Measurements from ENCODE around the gene BRI3. TPM values are rescaled to one million over a fixed set of nuclear protein-coding genes. Genes with fewer than 3 reads are reported as not detected.

Gene BRI3
- polyA plus RNA-seq, 1 donor (not counting 4 experiments of a cell fraction or from before 2014, with no cell fraction given): 121 TPM

DNA sequence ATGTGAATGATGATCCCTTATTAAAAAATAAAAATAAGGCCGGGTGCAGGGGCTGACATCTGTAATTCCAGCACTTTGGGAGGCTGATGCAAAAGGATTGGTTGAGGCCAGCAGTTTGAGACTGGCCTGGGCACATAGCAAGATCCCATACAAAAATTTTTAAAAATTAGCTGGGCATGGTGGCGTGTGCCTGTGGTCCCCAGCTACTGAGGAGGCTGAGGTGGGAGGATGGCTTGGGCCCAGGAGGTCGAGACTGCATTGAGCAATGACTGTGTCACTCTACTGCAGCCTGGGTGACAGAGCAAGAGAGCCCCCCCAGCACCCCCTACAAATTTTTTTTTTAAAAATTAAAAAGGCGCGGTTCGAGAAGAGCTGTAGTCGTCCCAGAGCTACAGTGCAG is 1.2 kb upstream of the BRI3 start:
- dilution Hi-C loops (cut with MboI; ENCODE audit: extremely low pct_ligation_motif_present, low sequenced_read_pairs): no loop called here

DNA sequence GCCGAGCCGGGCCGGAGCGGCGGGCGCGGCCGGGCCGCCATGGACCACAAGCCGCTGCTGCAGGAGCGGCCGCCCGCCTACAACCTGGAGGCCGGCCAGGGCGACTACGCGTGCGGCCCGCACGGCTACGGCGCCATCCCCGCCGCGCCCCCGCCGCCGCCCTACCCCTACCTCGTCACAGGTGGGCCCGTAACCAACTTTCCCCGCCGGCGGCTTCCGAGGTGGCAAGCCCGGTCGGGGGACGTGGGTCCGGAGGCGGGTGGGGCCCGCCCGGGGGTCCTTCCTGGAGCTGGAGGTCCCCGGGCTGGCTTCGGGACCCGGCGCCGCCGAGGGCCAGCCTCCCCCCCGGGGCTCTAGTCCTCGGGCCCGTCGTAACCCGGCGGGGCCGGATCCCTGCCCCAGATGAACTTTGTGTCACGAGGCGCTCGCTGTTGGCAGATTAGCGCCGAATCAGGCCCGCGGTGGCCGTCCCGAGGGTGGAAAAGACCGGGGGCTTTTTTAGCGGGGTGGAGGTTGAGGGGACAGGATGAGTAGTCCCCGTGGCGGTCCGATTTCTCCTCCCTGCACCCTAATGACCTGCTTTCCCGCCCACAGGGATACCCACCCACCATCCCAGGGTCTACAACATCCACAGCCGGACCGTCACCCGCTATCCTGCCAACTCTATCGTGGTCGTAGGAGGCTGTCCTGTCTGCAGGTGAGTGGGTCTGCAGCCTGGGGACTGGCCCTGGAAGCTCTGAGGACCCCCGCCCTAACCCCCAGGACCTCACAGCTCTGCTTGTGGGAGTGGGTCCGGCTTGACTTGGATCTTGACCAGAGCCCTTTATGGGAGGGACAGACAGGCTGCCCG is 496 bp downstream of the BRI3 start:
- no peak for FAIRE-seq

More for the DNA sequence above, 1.2 kb upstream of the BRI3 start:
- no peaks in the 10 kb centered on the region for H4K20me1 ChIP-seq (ENCODE audit: control insufficient read depth, extremely low read depth, insufficient read depth, low read length)
- peaks cover 23% of the 10 kb centered on the region for H3K4me1 ChIP-seq (ENCODE audit: control insufficient read depth, extremely low read depth, insufficient read depth, low read length)
- H3K9me1 ChIP-seq (ENCODE audit: control insufficient read depth, extremely low read depth, insufficient read depth, low read length): peaks cover under 1% of the 10 kb centered on the region
- FAIRE-seq (no peak), DNase-seq (ENCODE audit: low read depth, low spot score) (no peak)
- no peaks in the 10 kb centered on the region for H3K9me3 ChIP-seq (ENCODE audit: control insufficient read depth, low read depth, low read length)
- H3K4me3 ChIP-seq (ENCODE audit: control insufficient read depth in 2 of 3, extremely low read depth in 1 of 3, insufficient read depth in 2 of 3, low read depth in 1 of 3, low read length in 3 of 3): no peak overlapping the region
- no peaks in the 10 kb centered on the region for H3K27me3 ChIP-seq (ENCODE audit: control insufficient read depth, extremely low read depth, insufficient read depth, low read length)
- H3K79me2 ChIP-seq (ENCODE audit: control insufficient read depth, insufficient read depth, low read length): peaks cover 28% of the 10 kb centered on the region
- H3K36me3 ChIP-seq (ENCODE audit: control insufficient read depth in 2 of 2, extremely low read depth in 1 of 2, insufficient read depth in 2 of 2, low read length in 2 of 2): peaks cover 4 to 12% of the 10 kb centered on the region in 2 experiments
- H3K9ac ChIP-seq (ENCODE audit: control insufficient read depth, extremely low read depth, insufficient read depth, low read length): peak overlapping the region; percentile 61
- H3K4me2 ChIP-seq (ENCODE audit: control insufficient read depth, extremely low read depth, insufficient read depth, low read depth, low read length): peak overlapping the region; percentile 93
- no peak overlapping the region for H2AFZ ChIP-seq (ENCODE audit: control insufficient read depth, low read length)
- TF ChIP-seq, protein P1, sequence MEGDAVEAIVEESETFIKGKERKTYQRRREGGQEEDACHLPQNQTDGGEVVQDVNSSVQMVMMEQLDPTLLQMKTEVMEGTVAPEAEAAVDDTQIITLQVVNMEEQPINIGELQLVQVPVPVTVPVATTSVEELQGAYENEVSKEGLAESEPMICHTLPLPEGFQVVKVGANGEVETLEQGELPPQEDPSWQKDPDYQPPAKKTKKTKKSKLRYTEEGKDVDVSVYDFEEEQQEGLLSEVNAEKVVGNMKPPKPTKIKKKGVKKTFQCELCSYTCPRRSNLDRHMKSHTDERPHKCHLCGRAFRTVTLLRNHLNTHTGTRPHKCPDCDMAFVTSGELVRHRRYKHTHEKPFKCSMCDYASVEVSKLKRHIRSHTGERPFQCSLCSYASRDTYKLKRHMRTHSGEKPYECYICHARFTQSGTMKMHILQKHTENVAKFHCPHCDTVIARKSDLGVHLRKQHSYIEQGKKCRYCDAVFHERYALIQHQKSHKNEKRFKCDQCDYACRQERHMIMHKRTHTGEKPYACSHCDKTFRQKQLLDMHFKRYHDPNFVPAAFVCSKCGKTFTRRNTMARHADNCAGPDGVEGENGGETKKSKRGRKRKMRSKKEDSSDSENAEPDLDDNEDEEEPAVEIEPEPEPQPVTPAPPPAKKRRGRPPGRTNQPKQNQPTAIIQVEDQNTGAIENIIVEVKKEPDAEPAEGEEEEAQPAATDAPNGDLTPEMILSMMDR (optimal IDR thresholded peaks at IDR 0.05 in 1 of 3, IDR thresholded peaks at IDR 0.05 in 1 of 3, conservative IDR thresholded peaks at IDR 0.05 in 1 of 3; ENCODE audit: extremely low read depth in 1 of 3, insufficient read depth in 2 of 3, low read length in 3 of 3): no peak
- TF ChIP-seq EZH2 (IDR thresholded peaks at IDR 0.05; ENCODE audit: low read length): no peak
- H3K27ac ChIP-seq (ENCODE audit: control insufficient read depth, insufficient read depth, low read length): peak overlapping the region; percentile 40

More for the DNA sequence above, 496 bp downstream of the BRI3 start:
- peak overlapping the region; percentile 67 to 89 (median 77) for H3K4me3 ChIP-seq (ENCODE audit: control insufficient read depth in 2 of 3, extremely low read depth in 1 of 3, insufficient read depth in 2 of 3, low read depth in 1 of 3, low read length in 3 of 3)
- H3K9me1 ChIP-seq (ENCODE audit: control insufficient read depth, extremely low read depth, insufficient read depth, low read length): peaks cover 2% of the 10 kb centered on the region
- H2AFZ ChIP-seq (ENCODE audit: control insufficient read depth, low read length): no peak overlapping the region
- peak overlapping the region; percentile 96 for H3K4me2 ChIP-seq (ENCODE audit: control insufficient read depth, extremely low read depth, insufficient read depth, low read depth, low read length)
- DNase-seq (ENCODE audit: low read depth, low spot score): no peak
- peak overlapping the region; percentile 78 for H3K9ac ChIP-seq (ENCODE audit: control insufficient read depth, extremely low read depth, insufficient read depth, low read length)
- H3K27ac ChIP-seq (ENCODE audit: control insufficient read depth, insufficient read depth, low read length): peak overlapping the region; percentile 78
- H3K4me1 ChIP-seq (ENCODE audit: control insufficient read depth, extremely low read depth, insufficient read depth, low read length): peaks cover 40% of the 10 kb centered on the region
- no peaks in the 10 kb centered on the region for H3K9me3 ChIP-seq (ENCODE audit: control insufficient read depth, low read depth, low read length)
- H3K27me3 ChIP-seq (ENCODE audit: control insufficient read depth, extremely low read depth, insufficient read depth, low read length): no peaks in the 10 kb centered on the region
- H3K79me2 ChIP-seq (ENCODE audit: control insufficient read depth, insufficient read depth, low read length): peaks cover 37% of the 10 kb centered on the region
- no peaks in the 10 kb centered on the region for H4K20me1 ChIP-seq (ENCODE audit: control insufficient read depth, extremely low read depth, insufficient read depth, low read length)
- peaks cover 4 to 12% of the 10 kb centered on the region in 2 experiments for H3K36me3 ChIP-seq (ENCODE audit: control insufficient read depth in 2 of 2, extremely low read depth in 1 of 2, insufficient read depth in 2 of 2, low read length in 2 of 2)
- TF ChIP-seq, protein P1 (optimal IDR thresholded peaks at IDR 0.05 in 1 of 3, IDR thresholded peaks at IDR 0.05 in 1 of 3, conservative IDR thresholded peaks at IDR 0.05 in 1 of 3; ENCODE audit: extremely low read depth in 1 of 3, insufficient read depth in 2 of 3, low read length in 3 of 3): no peak
- TF ChIP-seq EZH2 (IDR thresholded peaks at IDR 0.05; ENCODE audit: low read length): no peak
- dilution Hi-C loops (cut with MboI; ENCODE audit: extremely low pct_ligation_motif_present, low sequenced_read_pairs): no loop called here
